Right renal cortex interstitium (tissue), 3 donors: ENCODE results near the gene TPST1. TPM values are rescaled to one million over a fixed set of nuclear protein-coding genes. Genes with fewer than 3 reads are reported as not detected.
"Not testable (repeated sequence)": the region's sequence is repeated elsewhere in the genome, so short reads cannot be mapped to it uniquely, and the experiment has no call there.

Source experiments
- DNase-seq, 3 donors: peaks; one replicate each; pipeline ENCODE4 v3.0.0-alpha.2; 2013; ENCODE audit warnings: low read depth in 3 of 3, low spot score in 2 of 3
- polyA plus RNA-seq, 3 donors: library from polyadenylated mRNA; unstranded; fragments of 120-200 nt; gene quantifications; one replicate each; pipeline ENCODE4 v1.2.1, GENCODE V29; 2013; ENCODE audit not compliant: insufficient read length in 3 of 3

TPST1 gene
- polyA plus RNA-seq, 3 donors, result 44.0 to 51.3 (median 50.4) TPM

DNA sequence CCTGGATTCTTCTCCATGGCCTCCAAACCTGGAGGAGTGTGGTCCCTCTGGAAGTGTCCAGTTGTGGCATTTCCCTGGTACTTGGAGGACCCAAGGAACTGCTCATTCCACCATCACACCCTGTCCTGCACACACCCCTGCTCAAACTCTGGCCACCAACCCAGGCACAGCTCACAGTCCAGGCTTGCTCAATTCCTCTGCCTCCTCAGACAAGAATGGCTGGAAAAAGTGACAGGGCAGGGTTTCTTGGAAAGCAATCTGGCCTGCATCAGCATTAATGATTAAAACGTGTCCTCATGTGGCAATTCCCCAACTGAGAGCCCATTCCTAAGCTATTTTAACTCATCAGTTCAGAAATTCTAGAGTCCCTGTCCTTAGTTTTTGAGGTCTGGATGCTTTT, 17.2 kb upstream of the TPST1 start:
- no peak for DNase-seq

DNA sequence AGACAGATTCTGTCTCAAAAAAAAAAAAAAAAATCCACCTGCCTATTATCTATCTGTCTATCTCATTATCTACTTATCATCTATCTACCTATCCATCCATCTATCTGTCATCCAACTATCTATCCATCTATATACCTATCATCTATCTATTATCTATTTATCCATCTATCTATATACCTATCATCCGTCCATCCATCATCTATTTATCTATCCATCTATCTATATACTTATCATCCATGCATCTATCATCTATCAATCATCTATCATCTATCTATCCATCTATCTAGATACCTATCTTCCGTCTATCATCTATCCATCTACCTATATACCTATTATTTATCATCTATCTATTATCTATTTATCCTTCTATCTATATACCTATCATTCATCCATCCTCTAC, 16.5 kb upstream of the TPST1 start:
- DNase-seq, result no peak

DNA sequence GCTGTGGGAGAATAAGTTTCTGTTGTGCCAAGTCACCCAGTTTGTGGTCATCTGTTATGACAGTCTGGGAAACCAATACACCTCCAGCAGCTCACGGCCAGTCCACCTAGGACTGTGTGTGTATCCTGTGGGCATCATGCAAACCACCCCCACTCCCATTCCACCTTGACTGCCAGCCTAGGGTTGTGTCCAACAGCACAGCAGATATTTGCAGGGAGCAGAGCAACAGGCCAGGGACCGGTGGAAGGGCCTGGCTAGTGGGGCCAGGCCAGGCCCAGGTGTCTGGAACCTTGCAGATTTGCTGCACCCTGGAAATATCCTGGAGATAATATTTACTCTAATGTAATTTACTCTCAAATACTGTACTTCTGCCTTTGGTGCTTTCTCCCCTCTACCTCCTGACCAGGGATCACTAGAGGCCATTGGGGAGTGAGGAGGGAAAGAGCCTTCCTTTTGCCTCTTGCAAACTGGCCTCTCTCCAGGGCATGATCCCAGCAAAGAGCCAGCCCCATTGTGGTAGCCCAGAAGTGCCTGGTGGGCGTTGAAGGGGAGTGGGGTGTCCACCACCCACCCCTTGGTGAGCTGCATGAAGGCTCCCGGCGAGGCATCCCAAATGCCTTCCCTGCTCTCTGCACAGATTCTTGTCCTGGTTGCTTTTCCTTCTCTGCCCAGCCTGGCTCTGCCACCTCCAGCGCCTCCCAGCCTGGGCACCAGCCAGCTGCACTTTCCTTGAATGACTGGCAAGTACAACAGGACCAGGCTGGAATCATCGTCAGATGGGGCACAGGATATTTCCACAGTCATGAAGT, 15.2 kb upstream of the TPST1 start:
- no peak for DNase-seq

DNA sequence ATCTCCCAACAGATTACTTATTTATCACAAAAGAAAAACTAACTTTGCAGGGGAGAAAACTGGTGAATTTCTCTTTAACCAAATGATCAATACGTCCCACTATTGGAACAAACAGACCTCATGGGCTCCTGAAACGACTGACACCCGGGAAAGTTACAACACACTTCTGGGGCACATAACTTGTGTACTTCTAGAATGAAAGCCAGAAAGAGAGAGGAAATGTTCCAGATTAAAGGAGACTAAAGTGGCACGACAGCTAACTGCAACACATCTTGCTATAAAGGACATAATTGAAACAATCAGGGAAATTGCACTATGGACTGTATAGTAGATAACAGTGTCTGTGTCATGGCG, 14.7 kb upstream of the TPST1 start:
- DNase-seq, result no peak

DNA sequence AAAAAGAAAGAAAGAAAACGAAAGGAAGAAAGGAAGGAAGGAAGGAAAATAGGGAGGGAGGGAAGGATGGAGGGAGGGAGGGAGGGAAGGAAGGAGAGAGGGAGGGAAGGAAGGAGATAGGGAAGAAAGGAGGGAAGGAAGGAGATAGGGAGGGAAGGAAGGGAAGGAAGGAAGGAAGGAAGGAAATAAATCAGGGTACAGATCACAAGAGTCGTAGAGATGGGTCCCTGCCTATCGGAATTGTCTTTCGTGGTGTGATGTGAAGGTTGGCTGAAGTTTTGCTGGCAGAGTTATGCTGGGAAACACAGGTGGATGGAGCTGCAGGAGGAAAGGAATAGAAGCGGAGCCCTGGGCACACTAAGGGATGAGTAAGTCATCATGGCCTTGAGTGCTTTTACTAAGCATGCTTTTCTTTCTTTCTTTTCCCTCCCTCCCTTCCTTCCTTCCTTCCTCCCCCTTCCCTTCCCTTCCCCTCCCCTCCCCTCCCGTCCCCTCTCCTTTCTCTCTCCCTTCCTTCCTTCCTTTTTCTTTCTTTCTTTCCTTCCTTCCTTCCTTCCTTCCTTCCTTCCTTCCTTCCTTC, 11.9 kb upstream of the TPST1 start:
- no peak for DNase-seq

DNA sequence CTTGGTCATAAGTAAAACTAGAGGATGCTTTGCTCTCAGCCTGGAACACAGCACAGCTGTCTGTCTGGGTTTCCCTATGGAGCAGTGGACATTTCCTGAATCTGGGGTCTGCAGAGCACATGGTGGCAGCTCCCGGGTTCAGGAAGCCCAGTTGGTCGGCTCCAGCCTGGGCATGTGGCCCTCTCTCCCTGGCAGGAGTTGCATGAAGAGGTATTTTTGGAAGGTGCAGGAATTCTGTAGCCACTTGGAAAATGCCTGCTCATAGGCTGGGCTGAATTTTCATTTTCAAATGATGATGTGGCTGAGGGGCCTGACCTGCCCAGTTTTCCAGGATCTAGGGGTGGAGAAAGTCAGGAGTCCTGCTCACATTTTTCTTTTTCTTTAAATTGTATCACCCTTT, 6.7 kb upstream of the TPST1 start:
- DNase-seq, result no peak

DNA sequence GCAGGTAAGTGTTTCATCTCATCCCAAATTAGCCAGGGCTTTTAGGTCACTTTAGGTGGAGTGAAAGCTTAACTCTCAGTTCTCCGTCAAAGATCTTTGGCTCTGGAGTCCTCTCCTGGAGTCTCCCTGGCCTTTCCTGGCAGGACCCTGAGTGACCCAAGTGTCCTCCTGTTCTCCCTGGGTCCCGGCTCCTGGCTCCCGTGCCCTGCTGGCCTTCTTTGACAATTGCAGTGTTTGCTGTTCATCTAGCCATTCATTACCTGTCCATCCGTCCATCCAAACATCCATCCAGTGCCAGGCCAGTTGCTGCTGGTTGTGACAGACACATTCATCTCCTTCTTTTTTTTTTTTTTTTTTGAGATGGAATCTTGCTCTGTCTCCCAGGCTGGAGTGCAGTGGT, 6.2 kb upstream of the TPST1 start:
- no peak for DNase-seq

DNA sequence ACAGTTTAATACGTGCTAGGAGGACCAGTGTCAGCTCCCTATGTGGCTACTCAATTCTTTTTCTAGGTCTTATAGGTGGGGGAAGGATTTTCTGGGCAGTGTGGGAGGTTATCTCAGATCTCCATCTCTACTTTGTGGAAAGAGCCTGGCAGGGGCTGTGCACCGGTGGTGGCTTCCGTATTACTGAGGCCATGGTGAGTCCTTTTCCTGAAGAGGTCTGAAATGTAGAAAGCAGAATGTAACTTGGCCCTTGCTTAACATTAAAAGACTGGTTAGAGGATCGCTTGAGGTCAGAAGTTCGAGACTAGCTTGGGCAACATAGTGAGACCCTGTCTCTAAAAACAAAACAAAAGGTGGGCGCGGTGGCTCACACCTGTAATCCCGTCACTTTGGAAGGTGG, 2.7 kb upstream of the TPST1 start:
- no peak for DNase-seq

DNA sequence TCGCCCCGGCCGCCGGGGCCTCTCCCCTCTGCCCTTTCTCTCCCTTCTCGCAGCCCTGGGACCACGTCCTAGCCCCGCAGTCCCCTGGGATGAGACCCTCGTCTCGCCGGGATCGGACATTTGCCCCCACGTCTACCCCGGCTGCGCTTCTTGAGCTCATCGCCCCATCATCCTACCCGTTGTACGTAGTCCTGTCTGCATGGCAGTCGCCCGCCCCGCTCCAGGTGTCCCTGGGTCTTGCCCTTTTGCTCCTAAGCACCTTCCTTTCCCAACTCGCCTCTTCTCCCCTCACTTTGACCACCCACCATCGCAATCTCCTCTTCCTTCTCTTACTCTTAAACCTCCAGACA, 582 bp downstream of the TPST1 start:
- no peak for DNase-seq

DNA sequence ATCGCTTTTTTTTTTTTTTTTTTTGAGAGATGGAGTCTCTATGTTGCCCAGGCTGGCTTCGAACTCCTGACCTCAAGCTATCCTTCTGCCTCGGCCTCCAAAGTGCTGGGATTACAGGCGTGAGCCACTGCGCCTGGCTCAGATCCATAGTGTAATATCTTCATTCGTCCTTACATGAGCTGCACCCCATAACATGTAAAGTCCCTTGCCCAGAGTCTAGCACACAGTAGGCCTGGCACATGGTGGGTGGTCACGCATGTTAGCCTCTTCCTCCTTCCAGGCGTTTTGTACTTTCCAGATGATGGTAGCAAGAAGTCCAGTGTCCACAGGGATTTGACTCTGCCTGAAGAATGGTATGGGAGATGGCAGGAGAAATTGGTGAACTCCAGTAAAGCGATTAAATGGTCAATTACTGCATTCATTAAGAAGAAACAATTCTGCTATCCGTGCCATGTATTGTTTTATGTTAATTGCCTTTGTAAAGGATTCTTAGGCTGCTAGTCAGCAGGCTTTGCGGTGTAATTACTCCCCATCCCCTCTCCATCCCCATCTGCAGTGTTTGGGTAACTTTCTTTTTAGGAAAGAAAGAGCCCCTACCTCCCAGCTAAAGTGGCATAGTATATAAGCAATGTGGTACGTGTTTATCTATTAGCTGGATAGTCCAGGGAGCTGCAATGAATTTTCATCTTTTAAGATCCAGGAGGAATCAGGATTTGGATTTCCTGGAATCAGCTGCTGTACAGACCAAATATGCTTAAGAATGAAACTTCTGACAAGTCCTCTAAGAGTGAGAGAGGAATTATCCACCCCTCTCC, 1.2 kb downstream of the TPST1 start:
- no peak for DNase-seq

DNA sequence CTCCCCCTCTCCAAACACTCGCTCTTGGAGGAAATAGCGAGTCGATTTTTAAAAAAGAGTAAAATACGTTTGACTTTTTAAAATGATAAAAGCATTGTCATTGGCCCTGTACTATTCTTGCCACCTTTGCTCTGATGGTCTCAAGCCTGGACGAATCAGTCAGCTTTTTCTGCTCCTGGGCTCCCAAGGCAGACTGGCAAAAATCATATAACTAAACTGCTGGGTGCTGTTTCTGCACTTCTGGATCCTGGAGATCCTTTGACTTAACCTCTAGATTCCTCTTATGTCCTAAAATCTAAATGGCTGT, 1.8 kb downstream of the TPST1 start:
- DNase-seq, result no peak

DNA sequence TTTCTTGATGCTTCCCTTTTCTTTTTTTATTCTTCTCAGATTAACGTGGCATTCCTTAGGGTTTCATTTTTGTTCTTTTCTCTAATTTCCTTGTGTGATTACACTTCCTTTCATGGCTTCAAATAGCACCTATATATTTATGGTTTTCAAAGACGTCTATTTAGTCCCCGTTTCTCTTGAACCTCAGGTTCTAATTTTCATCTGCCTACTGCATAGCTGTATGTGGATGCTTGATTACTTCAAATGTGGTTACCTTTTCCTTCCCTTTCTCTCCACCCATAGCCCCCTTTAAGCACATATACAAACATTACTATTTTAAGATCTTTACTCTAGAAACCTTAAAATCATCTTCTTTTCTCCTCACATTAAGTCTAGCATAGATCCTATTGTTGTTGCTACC, 2.4 kb downstream of the TPST1 start:
- DNase-seq, result no peak

DNA sequence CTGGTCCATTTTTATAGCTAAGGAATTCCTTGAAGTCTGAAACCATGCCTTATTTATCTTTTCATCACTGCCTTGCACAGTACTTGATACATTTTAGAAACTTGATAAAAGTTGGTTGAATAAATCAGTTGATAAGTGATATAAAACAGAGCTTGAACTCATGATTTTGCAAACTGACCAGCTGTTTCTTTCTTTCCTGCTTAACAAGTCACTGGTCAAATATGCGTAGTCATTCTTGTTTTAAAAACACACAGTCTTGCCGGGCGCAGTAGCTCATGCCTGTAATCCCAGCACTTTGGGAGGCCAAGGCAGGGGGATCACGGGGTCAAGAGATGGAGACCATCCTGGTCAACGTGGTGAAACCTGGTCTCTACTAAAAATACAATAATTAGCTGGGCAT, 6.3 kb downstream of the TPST1 start:
- DNase-seq, result no peak

DNA sequence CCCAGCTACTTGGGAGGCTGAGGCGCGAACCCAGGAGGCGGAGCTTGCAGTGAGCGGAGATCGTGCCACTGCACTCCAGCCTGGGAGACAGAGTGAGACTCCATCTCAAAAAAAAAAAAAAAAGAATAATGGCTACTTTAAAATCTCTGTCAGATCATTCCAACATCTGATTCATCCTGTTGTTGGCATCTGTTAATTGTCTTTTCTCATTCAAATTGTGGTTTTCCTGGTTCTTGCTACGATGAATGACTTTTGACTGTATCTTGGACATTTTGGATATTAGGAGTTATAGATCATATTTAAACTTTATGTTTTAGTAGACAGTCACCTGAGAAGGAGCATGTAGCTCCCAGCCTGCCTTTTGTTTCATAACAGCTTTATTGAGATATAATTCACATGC, 8.5 kb downstream of the TPST1 start:
- no peak for DNase-seq

DNA sequence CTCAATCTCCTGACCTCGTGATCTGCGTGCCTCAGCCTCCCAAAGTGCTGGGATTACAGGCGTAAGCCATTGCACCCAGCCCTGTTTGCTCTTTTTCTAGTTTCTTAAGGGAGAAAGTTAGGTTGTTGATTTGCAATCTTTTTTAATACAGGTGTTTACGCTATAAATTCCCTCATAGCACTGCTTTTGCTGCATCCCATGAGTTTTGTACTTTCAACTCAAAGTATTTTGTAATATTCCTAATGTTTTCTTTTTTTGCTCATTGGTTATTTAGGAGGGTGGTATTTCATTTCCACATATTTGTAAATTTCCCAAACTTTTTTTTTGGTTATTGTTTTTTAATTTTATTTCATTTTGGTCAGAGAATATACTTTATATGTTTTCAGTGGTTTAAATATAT, 11.6 kb downstream of the TPST1 start:
- DNase-seq, result no peak

DNA sequence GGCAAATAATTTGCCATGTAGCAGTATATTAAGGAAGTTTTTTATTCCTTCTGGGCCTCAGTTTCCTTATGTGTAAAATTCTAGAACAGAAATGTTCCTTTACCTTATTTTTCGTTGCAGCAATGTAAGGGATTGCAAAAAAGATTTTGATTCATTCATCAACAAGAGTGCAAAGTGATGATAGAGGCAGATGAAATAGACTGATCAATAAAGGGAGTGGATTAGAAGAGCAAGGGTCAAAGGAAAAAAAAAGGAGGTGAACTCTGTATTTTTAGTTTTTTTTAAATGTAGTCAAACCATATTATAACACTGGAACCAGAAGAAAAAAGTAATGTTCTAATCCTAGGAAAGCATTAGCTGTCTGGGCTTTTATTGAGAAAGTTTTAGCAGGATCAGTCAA, 14.7 kb downstream of the TPST1 start:
- no peak for DNase-seq

DNA sequence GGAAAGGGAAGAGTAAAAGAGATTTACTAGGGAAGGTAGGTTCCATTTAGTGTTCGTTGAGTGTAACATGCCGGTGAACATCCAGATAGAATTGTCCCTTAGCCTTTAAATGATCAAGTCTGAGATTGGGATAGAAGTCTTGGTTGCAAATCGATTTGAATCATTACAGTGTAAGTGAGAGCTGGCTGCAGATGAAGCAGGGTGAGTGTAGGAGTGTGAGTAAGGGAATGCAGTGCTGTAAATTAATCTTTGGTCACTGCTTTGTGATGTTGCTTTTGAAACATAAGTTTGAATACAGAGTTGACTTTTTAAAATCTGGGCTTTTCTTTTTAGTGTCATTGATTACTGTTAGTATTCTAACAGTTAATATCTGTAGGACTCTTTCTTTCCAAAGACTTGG, 16.3 kb downstream of the TPST1 start:
- no peak for DNase-seq

DNA sequence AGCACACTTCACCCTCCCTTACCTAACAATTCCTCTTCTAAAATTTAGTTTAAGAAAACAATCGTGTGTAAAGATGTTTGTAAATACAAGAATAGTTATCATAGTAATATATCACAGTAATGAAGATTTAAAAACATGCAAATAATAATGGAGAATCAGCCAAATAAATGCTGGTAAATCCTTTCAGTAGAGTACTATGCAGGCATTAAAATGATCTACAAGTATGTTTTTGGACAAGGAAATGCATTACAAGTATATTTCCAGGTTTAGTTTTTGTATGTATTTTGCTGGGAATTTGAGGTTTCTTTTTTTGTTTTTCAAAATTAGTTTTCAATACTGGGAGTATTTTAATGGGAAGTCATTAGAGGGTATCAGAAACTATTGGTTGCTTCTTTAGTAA, 22.7 kb downstream of the TPST1 start:
- DNase-seq, result no peak

DNA sequence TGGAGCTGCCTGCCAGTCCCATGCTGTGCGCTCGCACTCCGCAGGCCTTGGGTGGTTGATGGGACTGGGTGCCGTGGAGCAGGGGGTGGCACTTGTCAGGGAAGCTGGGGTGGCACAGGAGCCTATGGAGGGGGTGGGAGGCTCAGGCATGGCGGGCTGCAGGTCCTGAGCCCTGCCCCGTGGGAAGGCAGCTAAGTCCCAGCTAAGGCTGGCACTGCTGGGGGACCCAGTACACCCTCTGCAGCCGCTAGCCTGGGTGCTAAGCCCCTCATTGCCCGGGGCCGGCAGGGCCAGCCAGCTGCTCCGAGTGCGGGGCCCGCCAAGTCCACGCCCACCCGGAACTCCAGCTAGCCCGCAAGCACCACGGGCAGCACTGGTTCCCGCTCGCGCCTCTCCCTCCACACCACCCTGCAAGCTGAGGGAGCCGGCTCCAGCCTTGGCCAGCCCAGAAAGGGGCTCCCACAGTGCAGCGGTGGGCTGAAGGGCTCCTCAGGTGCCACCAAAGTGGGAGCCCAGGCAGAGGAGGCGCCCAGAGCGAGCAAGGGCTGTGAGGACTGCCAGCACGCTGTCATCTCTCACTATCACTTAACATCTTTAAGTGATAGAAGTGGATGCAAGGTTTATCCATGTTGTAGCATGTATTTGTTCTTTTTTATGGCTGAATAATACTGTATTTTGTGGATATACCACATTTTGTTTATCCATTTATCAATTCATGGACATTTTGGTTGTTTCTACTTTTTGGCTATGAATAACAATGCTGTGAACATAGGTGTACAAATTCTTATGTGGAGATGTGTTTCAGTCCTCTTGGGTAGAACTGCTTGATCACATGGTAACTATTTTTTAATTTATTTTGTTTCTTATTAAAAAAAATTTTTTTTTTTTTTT, 26.4 kb downstream of the TPST1 start:
- DNase-seq, result not testable (repeated sequence)

DNA sequence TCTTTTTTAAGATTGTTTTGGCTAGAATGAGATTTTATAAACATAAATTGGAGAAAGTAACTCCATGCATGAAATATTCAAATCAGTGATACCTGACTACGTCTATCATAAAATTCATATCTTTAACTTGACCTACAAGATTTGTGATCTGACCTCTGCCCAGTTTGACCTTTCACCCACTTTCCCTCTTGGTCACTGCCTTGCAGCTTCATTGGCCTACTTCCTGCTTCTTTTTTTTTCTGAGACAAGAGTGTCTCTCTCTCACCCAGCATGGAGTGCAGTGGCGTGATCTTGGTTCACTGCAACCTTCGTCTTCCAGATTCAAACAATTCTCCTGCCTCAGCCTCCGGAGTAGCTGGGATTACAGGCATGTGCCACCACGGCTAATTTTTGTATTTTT, 28.5 kb downstream of the TPST1 start:
- no peak for DNase-seq

DNA sequence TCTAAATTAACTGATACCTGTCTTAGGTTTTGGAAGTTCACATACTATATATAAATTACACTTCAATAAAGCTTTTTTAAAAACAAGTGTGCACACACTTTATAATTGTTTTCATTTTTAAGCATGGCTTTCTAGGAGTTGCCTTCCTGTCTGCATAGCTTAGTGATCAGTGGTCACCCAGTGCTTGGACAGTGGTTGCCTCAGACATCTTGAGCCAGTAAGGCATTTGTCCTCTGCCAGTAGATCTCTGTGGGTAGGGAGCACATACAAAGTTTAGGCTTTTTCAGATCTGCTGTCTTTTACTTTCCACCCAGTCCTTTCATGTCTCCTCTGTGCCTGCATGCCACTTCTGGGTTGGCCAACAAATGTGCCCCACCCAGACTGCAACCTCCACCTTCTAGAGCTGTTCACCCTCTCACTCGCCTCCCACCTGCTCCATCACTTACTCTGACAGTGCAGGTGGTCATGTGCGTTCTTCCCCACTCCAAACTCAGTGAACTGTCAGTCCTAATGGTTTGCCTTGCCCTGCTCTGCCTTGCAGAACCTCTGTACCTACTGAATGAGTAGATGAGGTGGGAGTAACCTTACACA, 31.7 kb downstream of the TPST1 start:
- no peak for DNase-seq
